Caco-2 (cell line): ENCODE data around the gene LCE3C. TPM values are rescaled to one million over a fixed set of nuclear protein-coding genes. Genes with fewer than 3 reads are reported as not detected.
"Not testable (repeated sequence)": the region's sequence is repeated elsewhere in the genome, so short reads cannot be mapped to it uniquely, and the experiment has no call there.

Experiments
- BruUV-seq: library from RNA; stranded (reverse); fragments of 400-500 nt; replicated peaks from 2 replicates; lab custom pipeline; 2021; lab: Mats Ljungman, UMichigan
- CTCF ChIA-PET: fragments of 300-600 bp; sonication (Branson Sonifier 250); formaldehyde crosslinking; loops from one replicate; lab custom pipeline; 2022; ENCODE audit warnings: antibody characterized with exemption; lab: Charles Lee
- POLR2A ChIA-PET: fragments of 300-600 bp; sonication (Branson Sonifier 250); formaldehyde crosslinking; loops from one replicate; lab custom pipeline; 2022; ENCODE audit warnings: antibody characterized with exemption; lab: Charles Lee
- DNase-seq, 2 experiments: peaks; one replicate each; pipeline versions ENCODE4 v3.0.0 to v3.0.0-alpha.2; 2020 to 2022
- H3K27me3 ChIP-seq: replicated peaks from 2 replicates; pipeline ENCODE4 v1.6.0; 2011; ENCODE audit warnings: low read length; ENCODE audit not compliant: control insufficient read depth, insufficient read depth
- H3K36me3 ChIP-seq: 2 replicates; pipeline ENCODE4 v1.5.1; 2011; ENCODE audit warnings: low read length; ENCODE audit not compliant: control insufficient read depth, insufficient read depth
- H3K4me1 ChIP-seq: fragments of 250-450 bp; sonication (Bioruptor Pico); 2 replicates; pipeline ENCODE4 v1.5.1; 2020; ENCODE audit warnings: mild to moderate bottlenecking
- H3K4me3 ChIP-seq: 2 replicates; pipeline ENCODE4 v1.5.1; 2011; ENCODE audit warnings: low read depth, mild to moderate bottlenecking, control low read depth, low read length
- H3K9me3 ChIP-seq: fragments of 250-450 bp; sonication (Bioruptor Pico); 2 replicates; pipeline ENCODE4 v1.5.1; 2020; ENCODE audit warnings: mild to moderate bottlenecking, moderate library complexity
- H3K27ac Mint-ChIP-seq: one replicate; pipeline ENCODE4 v1.8.0; 2022; ENCODE audit warnings: mixed read lengths; ENCODE audit not compliant: unreplicated experiment
- H3K27me3 Mint-ChIP-seq: one replicate; pipeline ENCODE4 v1.8.0; 2022; ENCODE audit warnings: mixed read lengths; ENCODE audit not compliant: insufficient read depth, unreplicated experiment
- H3K36me3 Mint-ChIP-seq: one replicate; pipeline ENCODE4 v1.8.0; 2022; ENCODE audit warnings: mild to moderate bottlenecking, mixed read lengths; ENCODE audit not compliant: insufficient read depth, unreplicated experiment
- H3K4me1 Mint-ChIP-seq: one replicate; pipeline ENCODE4 v1.8.0; 2022; ENCODE audit warnings: low read depth, mixed read lengths; ENCODE audit not compliant: unreplicated experiment
- H3K4me3 Mint-ChIP-seq: one replicate; pipeline ENCODE4 v1.8.0; 2022; ENCODE audit warnings: mild to moderate bottlenecking, moderate library complexity, mixed read lengths; ENCODE audit not compliant: unreplicated experiment
- H3K9me3 Mint-ChIP-seq: one replicate; pipeline ENCODE4 v1.8.0; 2022; ENCODE audit warnings: mixed read lengths; ENCODE audit not compliant: unreplicated experiment
- CTCF ChIP-seq, 2 experiments: fragments of 200-600 bp in 1 of 2; IDR thresholded peaks; 1 replicate in 1 of 2; 2 replicates in 1 of 2; pipeline versions ENCODE4 v1.5.1 to v1.8.0; 2011 to 2022; ENCODE audit warnings: antibody characterized with exemption in 1 of 2, control low read depth in 1 of 2, inconsistent platforms in 1 of 2, low read depth in 1 of 2, low read length in 1 of 2, mild to moderate bottlenecking in 1 of 2, moderate library complexity in 1 of 2; ENCODE audit not compliant: insufficient read depth in 1 of 2, severe bottlenecking in 1 of 2, unreplicated experiment in 1 of 2
- intact Hi-C: fragments of 100-400 bp; cut with micrococcal nuclease; formaldehyde crosslinking; loops from one replicate; pipeline ENCODE4 v1.10.0; 2022; ENCODE audit not compliant: unreplicated experiment
- total RNA-seq: library from RNA; stranded (reverse); gene quantifications from 2 replicates; pipeline ENCODE4 v1.2.3, GENCODE V29; 2022

Gene LCE3C
- total RNA-seq, 1 experiment from 2014 or later: not detected

- CTCF ChIA-PET: no interaction called here
- DNase-seq: no peak
- Mint-ChIP-seq H3K4me1 (no peaks in the 10 kb centered on the region), H3K36me3 (no peaks in the 10 kb centered on the region), H3K9me3 (peaks cover 6% of the 10 kb centered on the region), H3K27me3 (peaks cover 16% of the 10 kb centered on the region), H3K27ac (no peak within 1 kb of the TSS), H3K4me3 (no peak within 1 kb of the TSS)
- no peaks in the 10 kb centered on the region for H3K4me1 ChIP-seq
- no peak for TF ChIP-seq CTCF (IDR thresholded peaks at IDR 0.05; ENCODE audit: insufficient read depth in 1 of 2, low read depth in 1 of 2, low read length in 1 of 2, severe bottlenecking in 1 of 2, unreplicated experiment in 1 of 2)
- no peaks in the 10 kb centered on the region for H3K36me3 ChIP-seq
- no peak within 1 kb of the TSS for H3K4me3 ChIP-seq
- POLR2A ChIA-PET: no interaction called here
- intact Hi-C loops: no loop called here
- H3K9me3 ChIP-seq: 0 out of 2 replicates have a peak, but pooled peaks cover 3% of the 10 kb centered on the region
- BruUV-seq: no TSS peak
- no peaks in the 10 kb centered on the region for H3K27me3 ChIP-seq
Observed at GRCh38 chr1:152566681-152567080, 33.4 kb upstream of the LCE3C start, which contains the start of gene LCE3E. Gene LCE3E (minus strand): TSS chr1:152566780. CDS start chr1:152566208, 572 bp downstream.

- H3K36me3 ChIP-seq: no peaks in the 10 kb centered on the region
- no peaks in the 10 kb centered on the region for H3K36me3 Mint-ChIP-seq
- no peaks in the 10 kb centered on the region for H3K4me1 ChIP-seq
- H3K9me3 Mint-ChIP-seq: no peaks in the 10 kb centered on the region
- H3K9me3 ChIP-seq: no peaks in the 10 kb centered on the region
- peaks cover 18% of the 10 kb centered on the region for H3K27me3 Mint-ChIP-seq
- BruUV-seq: no TSS peak
- H3K27ac Mint-ChIP-seq: no peak overlapping the region
- no peaks in the 10 kb centered on the region for H3K27me3 ChIP-seq
- H3K4me3 ChIP-seq: no peak overlapping the region
- DNase-seq: no peak
- POLR2A ChIA-PET: no interaction called here
- intact Hi-C loops: loop anchor here (5.0 kb wide), 1 partner anchor 45 kb away; the partner anchor contains the start of gene LCE3A
- CTCF ChIA-PET: no interaction called here
- H3K4me3 Mint-ChIP-seq: no peak overlapping the region
- no peaks in the 10 kb centered on the region for H3K4me1 Mint-ChIP-seq
- no peak for TF ChIP-seq CTCF (IDR thresholded peaks at IDR 0.05; ENCODE audit: insufficient read depth in 1 of 2, low read depth in 1 of 2, low read length in 1 of 2, severe bottlenecking in 1 of 2, unreplicated experiment in 1 of 2)
Observed at GRCh38 chr1:152577168-152577567, 22.9 kb upstream of the LCE3C start.

- H3K4me1 Mint-ChIP-seq, H3K27me3 Mint-ChIP-seq, BruUV-seq, H3K4me1 ChIP-seq, DNase-seq, H3K4me3 ChIP-seq, H3K27ac Mint-ChIP-seq, H3K4me3 Mint-ChIP-seq, H3K27me3 ChIP-seq, H3K9me3 ChIP-seq, H3K36me3 ChIP-seq, POLR2A ChIA-PET, H3K9me3 Mint-ChIP-seq, CTCF ChIA-PET, H3K36me3 Mint-ChIP-seq: not testable (repeated sequence)
- intact Hi-C loops: loop anchor here (5.0 kb wide), 1 partner anchor 43 kb away; the partner anchor contains the start of gene LCE3A
Observed at GRCh38 chr1:152579526-152579925, 20.5 kb upstream of the LCE3C start.
